Peyer's patch (tissue), 4 donors: Measurements from ENCODE around the gene PDK2.

Source experiments
- POLR2A ChIP-seq, 2 donors: fragments of 450-650 bp; IDR thresholded peaks; one replicate each; pipeline ENCODE4 v1.5.1; 2017; ENCODE audit warnings: antibody characterized with exemption in 2 of 2, mild to moderate bottlenecking in 2 of 2, moderate library complexity in 2 of 2
- TF ChIP-seq, protein P1 (sequence below), 6 experiments: fragments of 450-650 bp in 4 of 6; fragments of 200-600 bp in 2 of 6; sonication (generic) in 1 of 6; IDR thresholded peaks; one replicate each; pipeline ENCODE4 v1.5.1; 2017 to 2019; ENCODE audit warnings: antibody characterized with exemption in 6 of 6, mild to moderate bottlenecking in 3 of 6, moderate library complexity in 1 of 6

- TF ChIP-seq, protein P1, sequence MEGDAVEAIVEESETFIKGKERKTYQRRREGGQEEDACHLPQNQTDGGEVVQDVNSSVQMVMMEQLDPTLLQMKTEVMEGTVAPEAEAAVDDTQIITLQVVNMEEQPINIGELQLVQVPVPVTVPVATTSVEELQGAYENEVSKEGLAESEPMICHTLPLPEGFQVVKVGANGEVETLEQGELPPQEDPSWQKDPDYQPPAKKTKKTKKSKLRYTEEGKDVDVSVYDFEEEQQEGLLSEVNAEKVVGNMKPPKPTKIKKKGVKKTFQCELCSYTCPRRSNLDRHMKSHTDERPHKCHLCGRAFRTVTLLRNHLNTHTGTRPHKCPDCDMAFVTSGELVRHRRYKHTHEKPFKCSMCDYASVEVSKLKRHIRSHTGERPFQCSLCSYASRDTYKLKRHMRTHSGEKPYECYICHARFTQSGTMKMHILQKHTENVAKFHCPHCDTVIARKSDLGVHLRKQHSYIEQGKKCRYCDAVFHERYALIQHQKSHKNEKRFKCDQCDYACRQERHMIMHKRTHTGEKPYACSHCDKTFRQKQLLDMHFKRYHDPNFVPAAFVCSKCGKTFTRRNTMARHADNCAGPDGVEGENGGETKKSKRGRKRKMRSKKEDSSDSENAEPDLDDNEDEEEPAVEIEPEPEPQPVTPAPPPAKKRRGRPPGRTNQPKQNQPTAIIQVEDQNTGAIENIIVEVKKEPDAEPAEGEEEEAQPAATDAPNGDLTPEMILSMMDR (IDR thresholded peaks at IDR 0.05) = no peak
- TF ChIP-seq POLR2A (IDR thresholded peaks at IDR 0.05) = no peak
Measured at GRCh38 chr17:50060951-50061712, 34.0 kb upstream of the PDK2 start.
